Psoas muscle (tissue), 8 donors: ENCODE data around the gene BCL11B. TPM values are rescaled to one million over a fixed set of nuclear protein-coding genes. Genes with fewer than 3 reads are reported as not detected.

Experiments used
- ATAC-seq, 4 donors: fragments of 200-7000 bp; cut with Tn5 transposase; one replicate each; pipeline ENCODE4 v1.9.1; 2020; ENCODE audit warnings: moderate library complexity in 3 of 4, mild to moderate bottlenecking in 2 of 4
- DNase-seq, 2 donors: peaks; one replicate each; pipeline ENCODE4 v3.0.0-alpha.2; 2020
- H3K27ac ChIP-seq: fragments of 200-600 bp; one replicate; pipeline ENCODE4 v1.8.0; 2022
- H3K27me3 ChIP-seq, 3 donors: fragments of 200-600 bp in 1 of 3; one replicate each; pipeline versions ENCODE4 v1.6.1 to v1.8.0; 2013 to 2022; ENCODE audit warnings: low read length in 2 of 3, mild to moderate bottlenecking in 2 of 3, moderate library complexity in 1 of 3; ENCODE audit not compliant: insufficient read depth in 3 of 3
- H3K36me3 ChIP-seq, 2 donors: fragments of 200-600 bp in 1 of 2; one replicate each; pipeline versions ENCODE4 v1.6.1 to v1.8.0; 2013 to 2022; ENCODE audit warnings: low read depth in 1 of 2, mild to moderate bottlenecking in 1 of 2, moderate library complexity in 1 of 2; ENCODE audit not compliant: insufficient read depth in 1 of 2
- H3K4me1 ChIP-seq: fragments of 200-600 bp; one replicate; pipeline ENCODE4 v1.8.0; 2022
- H3K4me3 ChIP-seq: fragments of 200-600 bp; one replicate; pipeline ENCODE4 v1.8.0; 2022; ENCODE audit warnings: mild to moderate bottlenecking
- H3K9me3 ChIP-seq: fragments of 200-600 bp; one replicate; pipeline ENCODE4 v1.8.0; 2022
- WGBS, 3 donors: extraction: QIAGEN DNeasy Blood & Tissue Kit; methylation state at CpG; one replicate each; pipeline versions ENCODE4 v1.1.6 to v1.1.7; 2013; 5-methylcytosine and 5-hydroxymethylcytosine counted together
- intact Hi-C, 2 donors: fragments of 100-400 bp; cut with DNase I; formaldehyde crosslinking; loops; one replicate each; pipeline versions ENCODE4 v1.11.0 to v1.14.2; 2022
- polyA plus RNA-seq, 3 donors: library from polyadenylated mRNA; stranded (reverse); fragments of 200-250 nt; gene quantifications; one replicate each; pipeline ENCODE4 v1.2.3, GENCODE V29; 2013
- total RNA-seq, 4 donors: library from RNA; stranded (reverse); fragmentation: NEBNext Ultra II Directional in 2 of 4; extraction: Animal tissue kit (Norgen Biotek cat#: 25700) in 2 of 4; gene quantifications; one replicate each; pipeline versions ENCODE4 v1.2.1 to v1.2.4, GENCODE V29; 2021 to 2023
- TF ChIP-seq, protein P1 (sequence below): fragments of 200-600 bp; IDR thresholded peaks from one replicate; pipeline ENCODE4 v1.8.0; 2022; ENCODE audit warnings: antibody characterized with exemption
- donor health status: healthy with polysubstance abuse.
- donor health status: DM: no; HTN: no; CAD: no; lungs with moderate emphysema.
- donor health status: Bipolar disorder and iron deficiency.
- donor health status: healthy.
- donor health status: DM: yes; HTN: yes; CAD: no.
- donor health status: DM: no; HTN: no; CAD: no.
- donor health status: DM: no; HTN: no; CAD: no.
- donor health status: DM: yes; HTN: yes; CAD: no.

Gene BCL11B
- total and polyA plus RNA-seq, 7 donors: 0.01 to 0.34 (median 0.15) TPM; not detected in 2

DNA sequence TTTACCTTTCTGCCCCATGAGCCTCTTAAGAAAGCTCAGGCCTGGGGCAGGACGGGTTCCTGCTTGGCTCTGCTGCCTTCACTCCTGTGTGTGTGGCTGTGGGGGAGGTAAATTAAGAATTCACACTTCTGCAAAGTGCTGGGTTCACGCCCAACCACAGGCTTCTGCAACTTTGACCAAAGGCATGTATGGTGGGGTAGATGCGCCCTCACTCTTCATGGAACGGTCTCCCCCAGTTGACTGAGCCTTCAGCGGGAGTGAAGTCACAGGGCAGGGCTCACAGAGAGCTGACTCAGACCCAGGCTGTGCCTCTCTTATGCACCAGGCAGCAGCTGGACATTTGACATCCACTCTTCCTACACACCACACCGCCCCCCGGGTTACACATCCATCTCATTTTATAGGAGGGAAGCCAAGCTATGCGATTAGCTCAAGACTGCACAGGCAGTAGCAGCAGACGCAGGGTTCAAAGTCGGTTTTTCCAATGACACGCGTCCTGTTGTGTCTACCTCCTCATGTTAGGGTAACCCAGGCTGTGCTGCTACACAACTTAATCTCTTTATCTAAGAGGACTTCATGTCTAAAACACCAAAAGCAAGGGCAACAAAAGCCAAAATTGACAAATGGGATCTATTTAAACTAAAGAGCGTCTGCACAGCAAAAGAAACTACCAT lies 15.4 kb upstream of the BCL11B start:
- Histone ChIP-seq H3K27me3 (peaks cover 0 to 33% (median 1%) of the 10 kb centered on the region in 3 donors), H3K9me3 (no peaks in the 10 kb centered on the region), H3K27ac (no peak overlapping the region), H3K4me3 (no peak overlapping the region), H3K36me3 (no peaks in the 10 kb centered on the region), H3K4me1 (no peaks in the 10 kb centered on the region)
- TF ChIP-seq, protein P1, sequence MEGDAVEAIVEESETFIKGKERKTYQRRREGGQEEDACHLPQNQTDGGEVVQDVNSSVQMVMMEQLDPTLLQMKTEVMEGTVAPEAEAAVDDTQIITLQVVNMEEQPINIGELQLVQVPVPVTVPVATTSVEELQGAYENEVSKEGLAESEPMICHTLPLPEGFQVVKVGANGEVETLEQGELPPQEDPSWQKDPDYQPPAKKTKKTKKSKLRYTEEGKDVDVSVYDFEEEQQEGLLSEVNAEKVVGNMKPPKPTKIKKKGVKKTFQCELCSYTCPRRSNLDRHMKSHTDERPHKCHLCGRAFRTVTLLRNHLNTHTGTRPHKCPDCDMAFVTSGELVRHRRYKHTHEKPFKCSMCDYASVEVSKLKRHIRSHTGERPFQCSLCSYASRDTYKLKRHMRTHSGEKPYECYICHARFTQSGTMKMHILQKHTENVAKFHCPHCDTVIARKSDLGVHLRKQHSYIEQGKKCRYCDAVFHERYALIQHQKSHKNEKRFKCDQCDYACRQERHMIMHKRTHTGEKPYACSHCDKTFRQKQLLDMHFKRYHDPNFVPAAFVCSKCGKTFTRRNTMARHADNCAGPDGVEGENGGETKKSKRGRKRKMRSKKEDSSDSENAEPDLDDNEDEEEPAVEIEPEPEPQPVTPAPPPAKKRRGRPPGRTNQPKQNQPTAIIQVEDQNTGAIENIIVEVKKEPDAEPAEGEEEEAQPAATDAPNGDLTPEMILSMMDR: no peak
- no peak for ATAC-seq
- WGBS, 3 donors: 74 to 86% (median 75%) methylated on average over 13 of the region's 13 CpGs
- intact Hi-C loops: no loop called here
- no peak for DNase-seq

DNA sequence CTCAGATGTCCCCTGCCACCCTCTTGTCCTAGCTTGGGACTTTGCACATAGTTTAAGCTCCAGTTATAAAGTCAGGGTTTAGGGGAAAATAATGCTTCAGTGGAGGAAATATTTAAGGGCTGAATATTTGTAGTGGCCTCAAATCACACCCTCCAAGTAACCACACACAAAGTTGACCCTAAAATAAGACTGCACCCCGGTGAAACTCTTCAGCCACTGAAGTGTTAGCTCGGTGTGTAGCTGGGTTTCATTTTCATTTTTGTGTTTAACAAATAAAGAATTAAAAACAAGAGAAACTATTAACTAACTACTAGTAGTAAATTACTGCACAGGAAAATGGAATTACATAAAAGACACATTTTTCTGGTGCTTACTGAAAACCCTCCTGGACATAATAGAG lies 14.8 kb upstream of the BCL11B start:
- H3K27ac ChIP-seq: no peak overlapping the region
- no peaks in the 10 kb centered on the region for H3K36me3 ChIP-seq
- intact Hi-C loops: no loop called here
- DNase-seq (no peak), ATAC-seq (no peak)
- H3K9me3 ChIP-seq: no peaks in the 10 kb centered on the region
- WGBS, 3 donors: 76 to 82% (median 81%) methylated on average over 2 of the region's 2 CpGs
- no peaks in the 10 kb centered on the region for H3K4me1 ChIP-seq
- H3K4me3 ChIP-seq: no peak overlapping the region
- peaks cover 0 to 35% (median 1%) of the 10 kb centered on the region in 3 donors for H3K27me3 ChIP-seq
- TF ChIP-seq, protein P1: no peak

DNA sequence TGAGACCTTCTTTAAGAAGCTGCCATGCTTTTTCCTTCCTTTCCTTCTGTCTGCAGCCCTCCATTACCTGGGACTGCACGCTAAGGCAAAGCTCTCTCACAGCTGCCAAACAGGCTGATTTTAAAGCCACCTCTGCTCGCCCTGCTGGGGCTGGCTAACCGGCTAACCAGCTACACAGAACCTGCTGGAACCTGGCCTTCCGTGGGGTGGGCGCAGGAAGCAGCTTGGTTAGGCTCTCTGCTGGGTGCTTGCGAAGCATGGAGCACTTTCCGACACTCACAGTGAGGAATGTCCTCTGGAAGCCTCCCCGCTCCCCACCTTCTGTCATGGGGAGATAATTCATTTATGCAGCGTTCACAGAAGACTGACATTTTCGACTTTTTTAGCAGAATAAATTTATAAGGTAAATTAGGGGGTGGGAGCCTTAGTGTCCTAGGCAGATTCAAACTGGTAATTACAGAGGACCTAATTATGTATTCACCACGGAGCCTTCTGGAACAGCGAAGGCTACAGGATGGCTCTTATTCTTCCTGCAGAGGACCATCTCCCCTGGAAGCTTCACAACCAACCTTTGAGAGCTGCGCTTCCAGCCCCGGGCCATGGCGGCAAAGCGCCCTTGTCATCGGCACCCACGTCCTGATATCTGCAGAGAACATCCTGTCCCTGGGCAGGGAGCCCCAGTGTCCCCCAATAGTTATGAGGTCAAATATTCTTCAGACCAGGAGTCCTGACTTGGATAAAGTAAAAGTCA lies 12.4 kb upstream of the BCL11B start:
- Histone ChIP-seq H3K27ac (no peak overlapping the region), H3K4me3 (no peak overlapping the region), H3K27me3 (peaks cover 0 to 52% (median 3%) of the 10 kb centered on the region in 3 donors), H3K4me1 (no peaks in the 10 kb centered on the region), H3K9me3 (no peaks in the 10 kb centered on the region), H3K36me3 (no peaks in the 10 kb centered on the region)
- WGBS, 3 donors: 67 to 72% (median 68%) methylated on average over 18 of the region's 18 CpGs
- DNase-seq (no peak), ATAC-seq (no peak)
- intact Hi-C loops: no loop called here
- TF ChIP-seq, protein P1: no peak

DNA sequence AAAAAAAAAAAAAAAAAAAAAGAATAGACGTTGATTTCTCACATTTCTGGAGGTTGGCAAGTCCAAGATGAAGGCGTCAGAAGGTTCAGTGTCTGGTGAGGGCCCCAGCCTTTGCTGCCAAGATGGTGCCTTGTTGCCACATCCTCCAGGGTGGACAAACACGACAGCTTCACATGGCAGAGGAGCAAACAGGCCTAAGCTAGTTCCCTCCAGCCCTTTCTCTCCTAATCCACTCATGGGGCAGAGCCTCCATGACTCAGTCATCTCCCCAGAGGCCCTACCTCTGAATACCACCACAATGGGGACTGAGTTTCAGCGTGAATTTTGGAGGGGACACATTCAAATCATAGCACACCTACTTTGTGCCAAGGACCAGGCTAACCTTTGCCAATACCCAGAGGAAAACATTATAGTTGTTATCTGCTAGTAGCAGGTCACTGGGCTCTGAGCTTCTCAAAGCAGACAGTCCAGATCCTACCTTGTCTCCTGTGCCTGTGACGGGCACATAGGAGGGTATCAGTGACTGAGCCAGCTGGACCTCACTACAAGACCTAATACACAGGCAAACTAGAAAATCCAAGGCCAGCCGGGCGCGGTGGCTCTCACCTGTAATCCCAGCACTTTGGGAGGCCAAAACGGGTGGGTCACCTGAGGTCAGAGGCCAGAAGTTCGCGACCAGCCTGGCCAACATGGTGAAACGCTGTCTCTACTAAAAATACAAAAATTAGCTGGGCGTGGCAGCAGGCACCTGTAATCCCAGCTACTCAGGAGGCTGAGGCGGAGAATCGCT lies 10.5 kb upstream of the BCL11B start:
- intact Hi-C loops: no loop called here
- peaks cover 0 to 60% (median 6%) of the 10 kb centered on the region in 3 donors for H3K27me3 ChIP-seq
- H3K36me3 ChIP-seq: no peaks in the 10 kb centered on the region
- WGBS, 3 donors: 80 to 81% (median 81%) methylated on average over 15 of the region's 15 CpGs
- no peaks in the 10 kb centered on the region for H3K4me1 ChIP-seq
- TF ChIP-seq, protein P1: no peak
- no peak overlapping the region for H3K4me3 ChIP-seq
- H3K27ac ChIP-seq: no peak overlapping the region
- DNase-seq (no peak), ATAC-seq (no peak)
- no peaks in the 10 kb centered on the region for H3K9me3 ChIP-seq
